ENCODE data around the gene RAD23A. TPM values are rescaled to one million over a fixed set of nuclear protein-coding genes. Genes with fewer than 3 reads are reported as not detected.
"Not testable (repeated sequence)": the region's sequence is repeated elsewhere in the genome, so short reads cannot be mapped to it uniquely, and the experiment has no call there.

The RAD23A gene
- total RNA-seq, 2 donors from 2014 or later: 70.9 to 80.3 TPM

DNA sequence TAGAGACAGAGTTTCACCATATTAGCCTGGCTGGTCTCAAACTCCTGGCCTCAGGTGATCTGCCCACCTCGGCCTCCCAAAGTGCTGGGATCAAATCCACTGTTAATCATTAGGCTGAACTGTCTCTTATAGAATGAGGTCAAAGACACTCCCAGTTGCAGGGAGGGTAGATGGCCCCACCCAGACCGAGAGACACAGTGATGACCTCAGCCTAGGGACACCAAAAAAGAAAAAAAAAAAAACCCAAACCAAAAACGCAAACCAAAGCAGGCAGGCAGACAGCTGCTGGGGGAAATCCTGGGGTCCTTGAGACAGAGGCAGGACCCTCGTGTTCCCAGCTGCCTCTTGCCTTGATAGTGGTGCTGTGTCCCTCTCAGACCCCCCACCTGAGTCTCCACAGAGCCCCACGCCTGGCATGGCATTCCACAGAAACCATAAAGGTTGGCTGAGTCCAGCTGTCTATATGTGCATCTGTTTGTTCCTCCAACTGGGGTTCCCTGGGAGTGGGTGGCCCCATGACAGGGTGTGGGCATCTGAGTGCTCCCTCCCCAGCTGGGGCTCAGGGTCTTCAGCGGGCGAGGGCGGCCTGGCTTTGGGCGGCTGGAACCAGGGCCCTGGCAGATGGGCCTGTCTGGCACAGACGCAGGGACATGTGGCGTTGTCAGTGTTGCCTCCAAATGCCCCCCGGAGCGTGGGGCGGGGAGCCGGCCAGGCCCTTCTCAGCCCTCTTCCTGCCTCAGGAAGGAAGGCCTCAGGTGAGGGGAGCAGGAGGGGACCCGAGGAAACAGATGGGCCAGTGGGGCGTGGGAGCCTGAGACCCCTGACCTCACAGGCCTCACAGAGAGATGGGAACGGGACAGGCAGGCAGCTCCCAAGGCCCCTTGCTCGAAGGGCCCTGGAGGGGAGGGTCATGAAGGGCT lies 28.9 kb downstream of the RAD23A start:
- intact Hi-C loops (cut with DNase I, micrococcal nuclease): no loop called here
- DNase-seq (no peak), ATAC-seq (peak; percentile 30)

DNA sequence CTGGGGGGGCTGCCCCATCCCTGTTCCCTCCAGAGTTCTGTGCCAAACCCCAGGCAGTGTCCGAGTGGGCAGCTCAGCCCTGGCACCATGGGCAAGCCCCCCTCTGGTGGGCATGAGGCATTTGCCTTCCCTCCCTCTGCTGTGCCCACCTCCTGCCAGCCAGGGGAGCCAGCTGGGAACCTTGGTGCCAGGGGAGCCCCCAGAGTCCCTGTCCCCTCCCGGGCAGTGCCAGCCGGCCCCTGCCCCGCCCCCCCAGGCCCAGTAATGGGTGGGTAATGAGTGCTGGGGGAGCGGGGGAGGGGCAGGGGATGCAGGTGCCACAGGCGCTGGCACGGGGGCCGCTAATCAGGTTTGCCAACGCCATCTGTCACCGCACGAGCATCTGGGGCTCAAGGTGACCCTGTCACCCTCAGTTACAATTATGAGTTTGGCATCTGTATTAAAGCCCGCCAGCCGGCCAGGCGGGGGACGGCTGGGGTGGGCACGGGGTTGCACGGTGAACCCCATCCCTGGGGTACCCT lies 29.6 kb downstream of the RAD23A start:
- ATAC-seq: no peak

DNA sequence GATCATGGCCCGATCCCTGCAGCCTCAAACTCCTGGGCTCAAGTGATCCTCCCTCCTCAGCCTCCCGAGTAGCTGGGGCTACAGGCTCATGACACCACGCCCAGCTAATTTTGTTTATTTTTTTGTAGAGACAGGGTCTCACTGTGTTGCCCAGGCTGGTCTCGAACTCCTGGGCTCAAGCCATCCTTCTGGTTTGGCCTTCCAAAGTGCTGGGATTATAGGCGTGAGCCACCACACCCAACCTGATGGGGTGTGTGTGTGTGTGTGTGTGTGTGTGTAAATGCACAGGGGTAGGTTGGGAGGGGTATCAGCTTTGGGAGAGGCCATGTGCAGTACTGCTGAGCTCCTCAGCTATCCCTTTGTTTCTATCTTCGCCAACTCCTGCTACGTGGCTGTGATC lies 30.4 kb downstream of the RAD23A start:
- not testable (repeated sequence) for ATAC-seq

More for the DNA sequence above, 29.6 kb downstream of the RAD23A start:
- no peak for DNase-seq
- intact Hi-C loops (cut with DNase I, micrococcal nuclease): no loop called here

DNA sequence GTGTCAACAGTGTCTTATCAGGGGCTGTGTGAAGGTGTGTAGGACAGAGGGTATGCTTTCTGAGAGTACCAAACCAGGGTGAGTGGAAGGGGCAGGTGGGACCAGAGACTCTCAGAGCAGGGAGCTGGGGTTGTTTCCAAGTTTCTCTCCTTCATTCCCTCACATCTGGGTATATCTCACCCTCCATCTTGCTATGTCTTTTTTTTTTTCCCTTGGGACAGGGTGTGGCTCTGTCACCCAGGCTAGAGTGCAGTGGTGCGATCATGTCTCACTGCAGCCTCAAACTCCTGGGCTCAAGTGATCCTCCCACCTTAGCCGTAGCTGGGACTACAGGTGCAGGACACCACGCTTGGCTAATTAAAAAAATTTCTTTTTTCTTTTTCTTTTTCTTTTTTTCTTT lies 34.3 kb downstream of the RAD23A start:
- no peak for ATAC-seq
- DNase-seq: no peak
- intact Hi-C loops (cut with DNase I, micrococcal nuclease): loop anchor here (5.0 to 10.0 kb wide), 4 partner anchors 55 to 285 kb away; no protein-coding TSS in a partner anchor

More for the DNA sequence above, 30.4 kb downstream of the RAD23A start:
- DNase-seq; intact Hi-C loops (cut with DNase I, micrococcal nuclease): not testable (repeated sequence)

DNA sequence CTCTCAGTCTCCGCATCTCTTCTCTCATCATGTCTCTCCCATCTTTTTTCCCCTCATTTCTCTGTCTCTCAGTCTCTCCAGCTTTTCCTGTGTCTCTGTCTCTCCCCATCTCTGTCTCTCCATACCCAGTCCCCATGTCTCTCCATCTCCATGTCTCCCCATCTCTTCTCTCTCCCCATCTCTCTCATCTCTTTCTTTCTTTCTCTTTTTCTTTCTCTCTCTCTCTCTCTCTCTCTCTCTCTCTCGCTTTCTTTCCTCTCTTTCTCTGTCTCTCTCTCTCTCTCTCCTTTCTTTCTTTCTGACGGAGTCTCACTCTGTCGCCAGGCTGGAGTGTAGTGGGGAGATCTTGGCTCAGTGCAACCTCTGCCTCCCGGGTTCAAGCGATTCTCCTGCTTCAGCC lies 37.0 kb downstream of the RAD23A start:
- DNase-seq (no peak), ATAC-seq (no peak)
- intact Hi-C loops (cut with DNase I, micrococcal nuclease): loop anchor here (5.0 to 10.0 kb wide), 4 partner anchors 52 to 282 kb away; no protein-coding TSS in a partner anchor

DNA sequence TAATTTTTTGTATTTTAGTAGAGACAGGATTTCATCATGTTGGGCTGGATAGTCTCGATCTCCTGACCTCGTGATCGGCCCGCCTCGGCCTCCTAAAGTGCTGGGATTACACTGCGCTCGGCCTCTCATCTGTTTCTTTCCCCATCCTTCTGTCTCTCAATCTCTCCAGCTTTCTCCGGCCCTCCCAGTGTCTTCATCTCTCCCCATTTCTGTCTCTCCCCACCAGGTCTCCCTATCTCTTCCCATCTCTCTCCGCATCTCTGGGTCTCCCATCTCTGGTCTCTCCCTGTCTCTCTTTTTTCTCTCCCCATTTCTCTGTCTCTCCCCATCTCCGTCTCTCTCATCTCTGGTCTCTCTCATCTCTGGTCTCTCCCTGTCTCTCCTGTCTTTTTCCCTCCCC lies 37.4 kb downstream of the RAD23A start:
- ATAC-seq: no peak
- intact Hi-C loops (cut with DNase I, micrococcal nuclease): loop anchor here (5.0 to 10.0 kb wide), 4 partner anchors 52 to 282 kb away; no protein-coding TSS in a partner anchor
- DNase-seq: no peak

DNA sequence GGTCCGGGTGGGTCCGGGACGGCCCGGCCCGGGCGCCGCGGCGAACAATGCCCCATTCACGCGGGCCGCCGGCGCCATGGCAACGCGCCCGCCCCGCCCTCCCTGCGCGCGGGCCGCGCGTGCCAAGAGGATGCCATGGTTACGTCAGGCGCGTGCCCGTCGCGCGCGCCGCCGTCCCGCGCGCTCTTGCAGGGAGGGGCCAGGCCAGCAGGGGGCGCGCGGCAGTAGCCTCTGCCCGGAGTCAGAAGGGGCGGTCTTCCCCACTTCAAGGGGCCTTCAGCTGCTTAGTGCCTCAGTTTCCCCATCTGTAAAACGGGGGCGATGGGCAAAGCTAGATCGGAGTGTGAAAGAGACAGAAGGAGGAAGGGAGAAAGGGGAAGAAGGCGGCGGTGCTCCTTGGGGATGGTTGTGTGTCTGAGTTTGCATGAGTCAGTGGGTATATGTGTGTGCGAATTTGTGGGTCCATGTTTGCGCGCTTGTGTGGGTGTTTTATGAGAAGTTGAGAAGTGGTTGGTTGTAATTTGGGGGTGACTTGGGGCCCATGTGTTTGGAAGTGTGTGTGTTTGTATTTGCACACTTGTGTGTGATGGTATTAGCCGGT lies 38.0 kb downstream of the RAD23A start:
- ATAC-seq (peak; percentile 66), DNase-seq (peak in 1 of 2 donors; percentile 86)
- intact Hi-C loops (cut with DNase I, micrococcal nuclease): loop anchor here (5.0 to 10.0 kb wide), 4 partner anchors 51 to 281 kb away; no protein-coding TSS in a partner anchor

DNA sequence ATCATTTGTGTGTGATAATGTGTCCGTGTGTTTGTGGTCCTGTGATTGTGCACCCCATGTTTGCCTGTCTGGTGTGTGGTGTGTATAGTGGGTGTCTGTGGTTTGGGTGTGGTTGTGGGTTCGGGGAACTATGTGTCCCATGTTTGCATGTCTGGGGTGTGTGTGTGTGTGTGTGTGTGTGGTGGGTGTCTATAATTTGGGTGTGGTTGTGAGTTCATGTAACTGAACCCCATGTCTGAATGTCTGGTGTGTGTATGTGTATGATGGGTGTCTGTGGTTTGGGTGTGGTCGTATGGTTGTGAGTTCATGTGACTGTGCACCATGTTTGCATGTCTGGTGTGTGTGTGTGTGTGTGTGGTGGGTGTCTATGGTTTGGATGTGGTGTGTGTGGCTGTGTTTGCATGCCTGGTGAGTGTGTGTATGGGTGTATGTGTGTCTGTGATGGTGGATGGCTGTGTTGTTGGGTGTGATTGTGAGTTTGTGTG lies 38.5 kb downstream of the RAD23A start:
- DNase-seq (no peak), ATAC-seq (no peak)
- intact Hi-C loops (cut with DNase I, micrococcal nuclease): loop anchor here (5.0 to 10.0 kb wide), 4 partner anchors 51 to 281 kb away; no protein-coding TSS in a partner anchor

DNA sequence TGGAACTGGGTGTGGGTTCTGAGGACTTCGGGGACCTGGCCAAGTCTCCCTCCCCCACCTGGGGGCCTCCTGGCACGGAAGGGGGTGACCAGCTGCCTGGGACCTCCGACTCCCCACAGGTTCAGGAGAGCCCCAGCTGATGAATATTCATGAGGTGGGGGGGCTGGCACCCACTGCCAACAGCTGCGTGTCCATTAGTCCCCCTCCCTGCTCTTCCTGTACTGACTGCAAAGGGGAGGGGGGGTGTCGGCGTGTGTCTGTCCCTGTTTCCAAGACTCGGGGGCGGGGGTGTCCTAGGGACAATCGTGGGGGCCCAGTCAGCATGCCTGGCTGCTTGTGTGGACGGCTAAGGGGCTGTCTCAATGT lies 39.0 kb downstream of the RAD23A start:
- intact Hi-C loops (cut with DNase I, micrococcal nuclease): loop anchor here (5.0 to 10.0 kb wide), 4 partner anchors 50 to 280 kb away; no protein-coding TSS in a partner anchor
- DNase-seq (peak in 1 of 2 donors; percentile 40), ATAC-seq (no peak)

DNA sequence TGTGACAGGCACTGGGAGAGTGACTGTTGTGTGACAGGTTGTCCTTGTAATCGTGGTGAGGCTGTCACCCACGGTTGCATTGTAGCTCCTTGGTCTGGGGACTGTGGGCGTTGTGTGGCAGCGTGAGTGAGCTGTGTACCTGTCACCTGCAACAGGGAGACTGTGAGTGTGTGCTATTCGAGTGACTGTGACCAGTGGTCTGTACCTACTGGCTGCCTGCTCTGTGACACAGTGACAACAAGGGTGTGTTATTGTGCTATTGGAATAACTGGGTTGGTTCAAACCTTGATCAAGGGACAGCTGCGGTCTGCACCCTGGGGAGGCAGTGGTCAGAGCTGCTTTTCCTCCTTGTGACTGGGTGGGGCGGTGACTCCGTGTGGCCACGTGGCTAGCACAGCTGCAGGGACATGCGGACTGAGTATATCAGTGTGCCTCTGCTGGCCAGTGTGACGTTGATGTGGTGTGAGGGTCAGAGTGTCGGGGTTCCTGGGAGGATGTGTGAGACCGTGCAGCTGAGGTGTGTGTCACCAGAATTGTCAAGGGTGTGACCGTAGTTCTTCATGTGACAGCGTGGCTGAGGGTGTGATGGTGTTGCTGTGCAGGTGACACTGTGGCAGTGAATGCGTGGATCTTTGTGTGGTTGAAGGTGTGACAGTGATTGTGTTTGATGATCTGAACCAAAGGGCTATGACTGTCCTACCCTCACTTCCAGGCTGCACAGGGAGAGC lies 39.6 kb downstream of the RAD23A start:
- peak; percentile 85 for ATAC-seq
- intact Hi-C loops (cut with DNase I, micrococcal nuclease): loop anchor here (10.0 kb wide), 3 partner anchors 50 to 280 kb away; no protein-coding TSS in a partner anchor
- DNase-seq: peak; percentile 82 to 94

DNA sequence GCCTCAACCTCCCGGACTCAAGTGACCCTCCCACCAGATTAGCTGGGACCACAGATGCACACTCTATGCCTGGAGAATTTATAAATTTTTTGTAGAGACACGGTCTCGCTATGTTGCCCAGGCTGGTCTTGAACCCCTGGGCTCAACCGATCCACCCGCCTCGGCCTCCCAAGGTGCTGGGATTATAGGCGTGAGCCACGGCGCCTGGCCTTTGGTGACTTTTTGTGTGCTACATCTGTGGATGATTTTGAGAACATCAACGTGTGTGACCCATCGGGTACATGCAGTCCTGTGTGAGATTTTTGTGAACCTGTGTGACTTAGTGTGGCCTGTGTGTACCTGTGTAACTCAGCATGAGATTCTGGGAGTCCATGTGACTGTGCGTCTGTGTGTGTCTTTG lies 41.1 kb downstream of the RAD23A start:
- intact Hi-C loops (cut with DNase I, micrococcal nuclease): loop anchor here (10.0 kb wide), 3 partner anchors 48 to 278 kb away; no protein-coding TSS in a partner anchor

DNA sequence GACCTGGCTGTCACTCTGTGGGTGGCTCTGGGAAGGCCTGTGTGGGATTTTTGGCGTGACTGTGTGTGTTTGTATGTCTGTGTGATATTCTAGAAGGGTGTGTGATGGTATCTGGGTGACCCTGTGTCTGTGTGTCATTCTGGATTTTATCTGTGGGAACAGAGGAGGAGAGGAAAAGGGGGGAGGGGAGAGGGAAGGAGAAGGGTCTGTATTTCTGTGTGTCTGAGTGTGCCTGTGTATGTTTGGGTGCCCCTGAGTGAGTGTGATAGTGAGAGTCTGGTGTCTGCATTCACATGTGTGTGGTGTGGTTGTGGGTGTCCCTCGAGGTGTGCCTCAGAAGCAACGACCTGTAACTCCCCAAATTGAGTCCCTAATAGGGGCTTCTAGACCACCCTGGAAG lies 41.5 kb downstream of the RAD23A start:
- ATAC-seq (no peak), DNase-seq (no peak)
- intact Hi-C loops (cut with DNase I, micrococcal nuclease): loop anchor here (10.0 kb wide), 3 partner anchors 48 to 278 kb away; no protein-coding TSS in a partner anchor

More for the DNA sequence above, 41.1 kb downstream of the RAD23A start:
- DNase-seq (no peak), ATAC-seq (no peak)

DNA sequence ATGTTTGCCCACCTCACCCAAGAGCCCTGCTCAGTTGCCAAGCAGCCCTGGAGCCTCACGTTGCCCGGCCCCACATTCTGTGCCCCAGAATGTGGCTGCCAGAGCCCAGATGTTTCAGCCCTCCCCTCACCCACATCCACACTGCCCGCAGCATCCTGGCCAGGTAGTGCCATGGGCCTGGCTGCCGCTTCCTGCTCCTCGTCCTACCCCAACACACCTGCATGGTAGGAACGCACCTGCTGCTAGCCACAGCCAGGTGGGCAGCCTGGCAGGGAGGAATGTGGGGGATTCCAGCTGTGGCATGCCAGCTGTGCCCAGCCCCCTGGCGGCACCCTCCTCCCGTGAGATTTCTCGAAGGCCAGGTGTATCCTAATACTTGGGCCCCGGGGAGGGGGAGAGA lies 42.1 kb downstream of the RAD23A start:
- intact Hi-C loops (cut with DNase I, micrococcal nuclease): loop anchor here (10.0 kb wide), 3 partner anchors 47 to 277 kb away; no protein-coding TSS in a partner anchor
- DNase-seq (no peak), ATAC-seq (no peak)

DNA sequence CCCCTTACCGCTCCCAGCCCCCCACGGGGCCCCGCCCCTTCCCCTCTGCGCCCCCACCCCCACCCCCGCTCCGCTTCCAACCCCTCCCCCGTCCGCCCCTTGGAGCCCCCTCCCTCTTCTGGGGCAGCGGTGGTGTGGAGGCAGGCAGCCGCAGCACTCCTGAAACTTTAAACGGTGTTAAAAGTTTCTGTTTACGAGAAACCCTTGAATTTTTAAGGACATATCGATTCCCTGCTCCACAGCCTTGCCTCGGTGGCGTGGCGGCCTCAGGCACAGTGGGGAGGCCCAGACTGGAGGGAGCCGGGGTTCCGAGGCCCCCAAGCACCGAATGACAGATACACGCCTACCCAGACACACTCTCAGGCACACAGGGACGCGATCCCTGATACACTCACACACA lies 44.8 kb downstream of the RAD23A start:
- DNase-seq: no peak
- intact Hi-C loops (cut with DNase I, micrococcal nuclease): no loop called here

DNA sequence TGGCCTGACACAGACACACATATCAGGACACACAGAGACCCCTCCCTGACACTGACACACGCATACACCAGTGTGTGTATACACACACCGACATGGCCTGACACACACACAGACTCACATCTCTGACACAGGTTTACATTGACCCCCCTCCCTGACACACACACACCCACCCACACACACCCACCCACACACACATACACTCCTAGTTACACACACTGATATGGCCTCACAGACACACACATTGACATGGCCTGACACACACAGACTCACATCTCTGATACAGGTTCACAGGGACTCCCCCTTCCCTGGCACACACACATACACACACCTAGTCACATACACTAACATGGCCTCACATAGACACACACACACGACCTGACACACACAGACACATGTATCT lies 45.2 kb downstream of the RAD23A start:
- intact Hi-C loops (cut with DNase I, micrococcal nuclease): no loop called here
- no peak for ATAC-seq

More for the DNA sequence above, 44.8 kb downstream of the RAD23A start:
- ATAC-seq: no peak

DNA sequence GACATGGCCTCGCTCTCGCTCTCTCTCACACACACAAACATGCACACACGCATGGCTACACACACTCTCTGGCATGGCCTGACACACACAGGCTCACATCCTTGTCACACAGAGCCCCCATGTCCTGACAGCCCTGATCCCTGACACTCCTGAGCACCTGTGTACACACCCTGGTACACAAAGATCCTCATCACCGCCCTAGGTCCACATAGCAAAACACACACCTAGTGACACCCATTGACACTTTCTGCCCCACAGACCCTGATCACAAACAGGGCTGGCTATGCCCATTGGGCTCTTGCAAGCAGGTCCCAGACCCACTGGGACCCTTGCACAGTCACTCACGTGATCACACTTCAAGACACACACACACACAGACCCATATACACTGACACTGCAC lies 45.6 kb downstream of the RAD23A start:
- DNase-seq: no peak
- peak; percentile 52 for ATAC-seq
- intact Hi-C loops (cut with DNase I, micrococcal nuclease): no loop called here

More for the DNA sequence above, 45.2 kb downstream of the RAD23A start:
- DNase-seq: no peak

DNA sequence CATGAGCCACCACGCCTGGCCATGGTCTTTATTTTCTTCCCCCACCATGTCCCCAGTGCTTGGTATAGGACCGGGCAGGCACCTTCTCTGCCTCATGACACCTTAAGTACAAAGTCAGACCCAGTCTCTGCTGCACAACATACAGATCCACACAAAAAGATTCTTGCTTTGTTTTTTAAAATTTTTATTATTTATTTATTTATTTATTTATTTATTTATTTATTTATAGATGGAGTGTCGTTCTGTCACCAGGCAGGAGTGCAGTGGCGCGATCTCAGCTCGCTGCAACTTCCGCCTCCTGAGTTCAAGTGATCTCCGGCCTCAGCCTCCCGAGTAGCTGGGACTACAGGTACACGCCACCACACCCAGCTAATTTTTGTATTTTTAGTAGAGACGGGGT lies 47.1 kb downstream of the RAD23A start:
- DNase-seq: no peak
- no peak for ATAC-seq
- intact Hi-C loops (cut with DNase I, micrococcal nuclease): no loop called here

DNA sequence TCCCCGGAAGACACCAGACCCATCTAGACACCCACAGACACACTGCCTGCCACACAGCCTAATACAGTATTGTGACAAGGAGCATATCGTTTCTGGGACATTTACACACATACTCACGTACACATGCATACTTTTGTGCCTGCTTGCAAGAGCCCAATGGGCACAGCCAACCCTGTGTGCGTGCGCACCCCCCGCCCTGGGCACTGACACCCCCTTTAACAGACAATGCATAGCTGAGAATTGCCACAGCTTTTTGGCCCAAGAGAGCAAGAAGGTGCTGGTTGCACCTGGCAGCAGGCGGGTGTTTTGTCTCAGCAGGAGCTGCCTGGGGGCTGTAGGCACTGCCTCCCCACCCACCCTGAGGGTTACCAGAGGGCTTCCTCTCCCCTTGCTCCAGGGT lies 47.9 kb downstream of the RAD23A start:
- no peak for DNase-seq
- no peak for ATAC-seq
- intact Hi-C loops (cut with DNase I, micrococcal nuclease): no loop called here
